Tibial nerve (tissue), 4 donors: ENCODE results near the gene AMACR. TPM values are rescaled to one million over a fixed set of nuclear protein-coding genes. Genes with fewer than 3 reads are reported as not detected.

ENCODE experiments used
- DNase-seq, 2 donors: peaks; one replicate each; pipeline ENCODE4 v3.0.0-alpha.2; 2019; ENCODE audit warnings: low spot score in 2 of 2
- H3K27ac ChIP-seq, 4 donors: fragments of 200-600 bp; sonication (generic) in 3 of 4; one replicate each; pipeline ENCODE4 v1.5.1; 2017 to 2019; ENCODE audit warnings: mild to moderate bottlenecking in 1 of 4
- H3K27me3 ChIP-seq, 2 donors: fragments of 200-600 bp; sonication (generic) in 1 of 2; one replicate each; pipeline versions ENCODE4 v1.5.1 to v1.6.0; 2017 to 2019
- H3K36me3 ChIP-seq, 3 donors: fragments of 200-600 bp; sonication (generic); one replicate each; pipeline ENCODE4 v1.5.1; 2018 to 2019
- H3K4me1 ChIP-seq, 4 donors: fragments of 200-600 bp; sonication (generic) in 3 of 4; one replicate each; pipeline ENCODE4 v1.5.1; 2017 to 2019
- H3K4me3 ChIP-seq, 4 donors: fragments of 200-600 bp; sonication (generic) in 3 of 4; one replicate each; pipeline ENCODE4 v1.5.1; 2017 to 2019; ENCODE audit warnings: mild to moderate bottlenecking in 1 of 4, moderate library complexity in 1 of 4
- H3K9me3 ChIP-seq, 4 donors: fragments of 200-600 bp; sonication (generic) in 3 of 4; one replicate each; pipeline ENCODE4 v1.5.1; 2017 to 2019
- CTCF ChIP-seq, 5 experiments: fragments of 200-600 bp in 3 of 5; fragments of 450-650 bp in 2 of 5; sonication (generic) in 3 of 5; IDR thresholded peaks; one replicate each; pipeline ENCODE4 v1.5.1; 2016 to 2019; ENCODE audit warnings: antibody characterized with exemption in 5 of 5, mild to moderate bottlenecking in 3 of 5, moderate library complexity in 2 of 5
- EP300 ChIP-seq, 2 donors: sonication (generic); formaldehyde crosslinking; IDR thresholded peaks; one replicate each; pipeline ENCODE4 v1.6.1; 2017; ENCODE audit warnings: antibody characterized with exemption in 2 of 2, mild to moderate bottlenecking in 1 of 2
- POLR2A ChIP-seq, 2 donors: fragments of 450-650 bp; IDR thresholded peaks; one replicate each; pipeline ENCODE4 v1.6.1; 2017; ENCODE audit warnings: antibody characterized with exemption in 2 of 2, mild to moderate bottlenecking in 2 of 2, moderate library complexity in 2 of 2
- whole genome bisulfite sequencing, 2 donors: methylation state at CpG; one replicate each; pipeline ENCODE4 v1.1.5; 2018; 5-methylcytosine and 5-hydroxymethylcytosine counted together
- total RNA-seq, 4 donors: library from RNA; depleted of rRNA; stranded (reverse); fragments of >200 nt; gene quantifications; one replicate each; pipeline ENCODE4 v1.1.0, GENCODE V29; 2016

AMACR gene
- total RNA-seq, 4 donors from 2014 or later: 3.7 to 10.7 (median 7.5) TPM

- H3K36me3 ChIP-seq: peaks cover 0 to 44% (median 0%) of the 10 kb centered on the region in 3 donors
Measured at GRCh38 chr5:34030048-34030447, 22.2 kb upstream of the AMACR start.

GRCh38 chr5:34028349-34028748 lies 20.5 kb upstream of the AMACR start:
- Histone ChIP-seq H3K4me3 (no peak overlapping the region), H3K4me1 (no peaks in the 10 kb centered on the region), H3K36me3 (peaks cover 0 to 39% (median 0%) of the 10 kb centered on the region in 3 donors), H3K27me3 (no peaks in the 10 kb centered on the region), H3K9me3 (no peaks in the 10 kb centered on the region), H3K27ac (no peak overlapping the region)
- TF ChIP-seq CTCF (IDR thresholded peaks at IDR 0.05) (no peak), EP300 (IDR thresholded peaks at IDR 0.05) (no peak), POLR2A (IDR thresholded peaks at IDR 0.05) (no peak)
- no peak for DNase-seq
- WGBS, 2 donors: 87 to 89% methylated on average over 3 of the region's 3 CpGs

More at GRCh38 chr5:34030048-34030447, 22.2 kb upstream of the AMACR start:
- WGBS, 2 donors: 76 to 89% methylated on average over 1 of the region's 1 CpG
- Histone ChIP-seq H3K4me3 (no peak overlapping the region), H3K27me3 (no peaks in the 10 kb centered on the region), H3K27ac (no peak overlapping the region), H3K9me3 (no peaks in the 10 kb centered on the region), H3K4me1 (no peaks in the 10 kb centered on the region)
- DNase-seq: no peak
- TF ChIP-seq POLR2A (IDR thresholded peaks at IDR 0.05): no peak
- TF ChIP-seq CTCF (IDR thresholded peaks at IDR 0.05): no peak

GRCh38 chr5:34026089-34026761 lies 18.4 kb upstream of the AMACR start:
- no peak overlapping the region for H3K27ac ChIP-seq
- whole genome bisulfite sequencing, 2 donors: 83 to 85% methylated on average over 9 of the region's 9 CpGs
- H3K9me3 ChIP-seq: no peaks in the 10 kb centered on the region
- DNase-seq: no peak
- TF ChIP-seq CTCF (IDR thresholded peaks at IDR 0.05) (no peak), POLR2A (IDR thresholded peaks at IDR 0.05) (no peak), EP300 (IDR thresholded peaks at IDR 0.05) (no peak)
- peaks cover 0 to 35% (median 0%) of the 10 kb centered on the region in 3 donors for H3K36me3 ChIP-seq
- H3K4me1 ChIP-seq: no peaks in the 10 kb centered on the region
- no peak overlapping the region for H3K4me3 ChIP-seq
- H3K27me3 ChIP-seq: no peaks in the 10 kb centered on the region

- TF ChIP-seq POLR2A (IDR thresholded peaks at IDR 0.05) (no peak), EP300 (IDR thresholded peaks at IDR 0.05) (no peak), CTCF (IDR thresholded peaks at IDR 0.05) (no peak)
- Histone ChIP-seq H3K27ac (no peak overlapping the region), H3K36me3 (peaks cover 0 to 44% (median 0%) of the 10 kb centered on the region in 3 donors), H3K9me3 (no peaks in the 10 kb centered on the region), H3K4me1 (no peaks in the 10 kb centered on the region), H3K27me3 (no peaks in the 10 kb centered on the region), H3K4me3 (no peak overlapping the region)
- no peak for DNase-seq
- 37 to 39% methylated on average over 2 of the region's 2 CpGs for WGBS, 2 donors
Measured at GRCh38 chr5:34022121-34022705, 14.4 kb upstream of the AMACR start.

DNA sequence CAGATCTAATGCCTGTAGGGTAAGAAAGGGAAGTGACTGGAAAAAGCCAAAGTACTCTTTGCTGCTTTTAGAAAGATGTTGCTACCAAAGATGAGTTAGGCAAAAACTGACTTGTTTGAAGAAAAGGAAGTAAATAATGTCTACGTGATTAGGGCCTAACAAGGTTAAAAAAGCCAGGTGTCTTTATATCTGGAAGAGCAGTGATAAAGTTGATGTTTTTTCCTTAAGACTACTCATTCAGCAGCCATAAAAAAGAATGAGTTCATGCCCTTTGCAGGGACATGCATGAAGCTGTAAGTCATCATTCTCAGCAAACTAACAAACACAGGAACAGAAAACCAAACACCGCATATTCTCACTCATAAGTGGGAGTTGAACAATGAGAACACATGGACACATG lies 13.5 kb upstream of the AMACR start:
- Histone ChIP-seq H3K36me3 (peaks cover 0 to 44% (median 0%) of the 10 kb centered on the region in 3 donors), H3K4me3 (no peak overlapping the region), H3K4me1 (no peaks in the 10 kb centered on the region), H3K27ac (no peak overlapping the region), H3K9me3 (no peaks in the 10 kb centered on the region), H3K27me3 (no peaks in the 10 kb centered on the region)
- no peak for DNase-seq
- TF ChIP-seq EP300 (IDR thresholded peaks at IDR 0.05): no peak
- no peak for TF ChIP-seq POLR2A (IDR thresholded peaks at IDR 0.05)
- TF ChIP-seq CTCF (IDR thresholded peaks at IDR 0.05): no peak
- WGBS, 2 donors: 67 to 74% methylated on average over 2 of the region's 2 CpGs
